Gastrocnemius medialis (tissue), 4 donors: Measurements from ENCODE around the gene GALNTL6.

ENCODE experiments used
- POLR2A ChIP-seq, 2 donors: fragments of 450-650 bp; IDR thresholded peaks; one replicate each; pipeline ENCODE4 v1.6.1; 2017; ENCODE audit warnings: antibody characterized with exemption in 2 of 2, mild to moderate bottlenecking in 2 of 2, moderate library complexity in 2 of 2
- TF ChIP-seq, protein P1 (sequence below), 5 experiments: fragments of 450-650 bp in 3 of 5; fragments of 200-600 bp in 2 of 5; sonication (generic) in 2 of 5; IDR thresholded peaks in 4 of 5; conservative IDR thresholded peaks in 1 of 5; 1 replicate in 4 of 5; 2 replicates in 1 of 5; pipeline ENCODE4 v1.5.1; 2016 to 2019; ENCODE audit warnings: antibody characterized with exemption in 5 of 5, mild to moderate bottlenecking in 3 of 5, moderate library complexity in 3 of 5

DNA sequence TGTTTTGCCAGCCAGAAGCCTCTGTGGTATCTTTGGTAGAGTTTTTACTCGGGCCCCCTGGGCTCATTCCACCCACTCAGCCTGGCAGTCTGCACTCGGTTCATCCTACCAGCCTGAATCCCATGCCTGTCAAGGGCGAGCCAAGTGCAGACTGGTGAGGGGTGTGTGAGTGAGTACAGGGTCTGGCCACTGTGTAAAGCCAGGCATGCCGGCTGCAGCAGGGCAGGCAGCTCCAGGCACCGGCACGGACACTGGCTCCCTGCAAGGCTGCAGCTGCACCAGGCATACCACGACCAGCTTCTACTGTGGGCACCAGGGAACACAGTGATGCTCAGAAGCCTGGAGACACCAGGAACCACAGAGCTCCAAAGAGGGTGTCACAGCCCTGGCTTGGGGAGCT, 1161.4 kb downstream of the GALNTL6 start:
- TF ChIP-seq, protein P1, sequence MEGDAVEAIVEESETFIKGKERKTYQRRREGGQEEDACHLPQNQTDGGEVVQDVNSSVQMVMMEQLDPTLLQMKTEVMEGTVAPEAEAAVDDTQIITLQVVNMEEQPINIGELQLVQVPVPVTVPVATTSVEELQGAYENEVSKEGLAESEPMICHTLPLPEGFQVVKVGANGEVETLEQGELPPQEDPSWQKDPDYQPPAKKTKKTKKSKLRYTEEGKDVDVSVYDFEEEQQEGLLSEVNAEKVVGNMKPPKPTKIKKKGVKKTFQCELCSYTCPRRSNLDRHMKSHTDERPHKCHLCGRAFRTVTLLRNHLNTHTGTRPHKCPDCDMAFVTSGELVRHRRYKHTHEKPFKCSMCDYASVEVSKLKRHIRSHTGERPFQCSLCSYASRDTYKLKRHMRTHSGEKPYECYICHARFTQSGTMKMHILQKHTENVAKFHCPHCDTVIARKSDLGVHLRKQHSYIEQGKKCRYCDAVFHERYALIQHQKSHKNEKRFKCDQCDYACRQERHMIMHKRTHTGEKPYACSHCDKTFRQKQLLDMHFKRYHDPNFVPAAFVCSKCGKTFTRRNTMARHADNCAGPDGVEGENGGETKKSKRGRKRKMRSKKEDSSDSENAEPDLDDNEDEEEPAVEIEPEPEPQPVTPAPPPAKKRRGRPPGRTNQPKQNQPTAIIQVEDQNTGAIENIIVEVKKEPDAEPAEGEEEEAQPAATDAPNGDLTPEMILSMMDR (IDR thresholded peaks at IDR 0.05 in 4 of 5, conservative IDR thresholded peaks at IDR 0.05 in 1 of 5): no peak
- TF ChIP-seq POLR2A (IDR thresholded peaks at IDR 0.05): no peak
